ENCODE results near the gene NUMB. TPM values are rescaled to one million over a fixed set of nuclear protein-coding genes. Genes with fewer than 3 reads are reported as not detected.
"Not testable (repeated sequence)": the region's sequence is repeated elsewhere in the genome, so short reads cannot be mapped to it uniquely, and the experiment has no call there.

Gene NUMB
- polyA plus RNA-seq, 5 donors: 70.7 to 110 (median 102) TPM

DNA sequence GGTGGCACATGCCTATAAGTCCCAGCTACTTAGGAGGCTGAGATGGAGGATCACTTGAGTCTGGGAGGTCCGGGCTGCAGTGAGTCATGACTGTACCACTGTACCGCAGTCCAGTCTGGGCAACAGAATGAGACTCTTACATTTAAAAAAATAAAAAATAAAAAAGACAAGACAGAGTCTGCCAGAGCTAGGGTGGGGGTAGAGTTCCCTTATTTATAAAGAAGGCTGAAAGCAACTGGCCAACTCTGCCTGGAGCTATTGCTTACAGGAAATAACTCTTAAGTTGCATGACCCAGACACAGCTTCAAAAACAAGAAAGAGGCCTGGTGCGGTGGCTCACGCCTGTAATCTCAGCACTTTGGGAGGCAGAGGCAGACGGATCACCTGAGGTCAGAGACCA, 31.5 kb downstream of the NUMB start:
- no peak for DNase-seq

DNA sequence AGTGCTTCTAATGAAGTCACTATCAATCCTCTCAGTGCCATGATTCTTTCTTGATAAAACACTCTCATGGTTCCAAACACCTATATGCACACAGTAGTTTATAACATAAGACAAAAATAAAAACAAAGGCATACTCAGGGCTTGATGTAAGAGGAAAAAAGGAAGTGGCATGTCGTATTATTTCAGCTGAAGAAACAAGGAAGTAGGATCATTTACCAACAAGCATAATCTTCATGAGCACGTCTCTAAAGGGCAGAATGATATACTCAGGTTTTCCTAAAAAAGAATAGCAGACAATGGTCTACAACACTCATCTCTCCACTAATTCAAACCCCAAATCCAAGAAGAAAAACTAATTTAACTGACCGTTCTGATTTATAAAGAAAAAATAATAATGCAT, 33.9 kb downstream of the NUMB start:
- DNase-seq: no peak

DNA sequence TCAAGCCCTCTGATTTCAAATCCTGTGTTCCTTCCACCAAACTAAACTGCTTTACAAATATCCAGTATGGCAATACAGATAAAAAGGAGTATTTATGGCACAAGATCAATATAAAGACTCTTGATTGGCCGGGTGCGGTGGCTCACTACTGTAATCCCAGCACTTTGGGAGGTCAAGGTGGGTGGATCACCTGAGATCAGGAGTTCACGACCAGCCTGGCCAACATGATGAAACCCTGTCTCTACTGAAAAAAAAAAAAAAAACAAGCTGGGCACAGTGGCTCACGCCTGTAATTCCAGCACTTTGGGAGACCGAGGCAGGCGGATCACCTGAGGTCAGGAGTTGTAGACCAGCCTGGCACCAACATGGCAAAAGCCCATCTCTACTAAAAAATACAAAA, 35.3 kb downstream of the NUMB start:
- not testable (repeated sequence) for DNase-seq

DNA sequence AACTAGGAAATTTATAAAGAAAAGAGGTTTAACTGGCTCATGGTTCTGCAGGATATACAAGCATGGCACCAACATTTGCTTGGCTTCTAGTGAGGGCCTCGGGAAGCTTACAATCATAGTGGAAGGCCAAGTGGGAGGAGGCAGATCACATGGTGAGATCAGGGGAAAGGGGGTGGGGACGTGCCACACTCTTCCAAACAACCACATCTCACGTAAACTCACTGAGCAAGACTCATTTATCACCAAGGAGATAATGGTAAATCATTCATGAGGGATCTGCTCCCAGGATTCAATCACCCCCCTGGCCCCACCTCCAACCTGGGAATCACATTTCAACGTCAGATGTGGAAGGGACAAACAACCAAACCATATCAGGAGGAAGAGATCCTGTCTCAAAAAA, 35.8 kb downstream of the NUMB start:
- DNase-seq: no peak

DNA sequence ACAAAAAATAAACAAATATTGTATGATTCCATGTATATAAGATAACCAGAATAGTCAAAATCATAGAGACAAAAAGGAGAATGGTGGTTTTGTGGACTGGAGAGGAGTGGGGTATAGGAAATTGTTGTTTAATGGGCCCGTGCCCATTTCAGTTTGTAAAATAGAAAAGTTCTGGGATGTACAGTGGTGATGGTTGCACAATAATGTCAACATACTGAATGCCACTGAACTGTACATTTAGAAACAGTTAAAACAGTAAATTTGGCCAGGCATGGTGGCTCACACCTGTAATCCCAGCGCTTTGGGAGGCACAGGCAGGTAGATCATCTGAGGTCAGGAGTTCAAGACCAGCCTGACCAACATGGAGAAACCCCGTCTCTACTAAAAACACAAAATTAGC, 40.1 kb downstream of the NUMB start:
- DNase-seq: no peak

DNA sequence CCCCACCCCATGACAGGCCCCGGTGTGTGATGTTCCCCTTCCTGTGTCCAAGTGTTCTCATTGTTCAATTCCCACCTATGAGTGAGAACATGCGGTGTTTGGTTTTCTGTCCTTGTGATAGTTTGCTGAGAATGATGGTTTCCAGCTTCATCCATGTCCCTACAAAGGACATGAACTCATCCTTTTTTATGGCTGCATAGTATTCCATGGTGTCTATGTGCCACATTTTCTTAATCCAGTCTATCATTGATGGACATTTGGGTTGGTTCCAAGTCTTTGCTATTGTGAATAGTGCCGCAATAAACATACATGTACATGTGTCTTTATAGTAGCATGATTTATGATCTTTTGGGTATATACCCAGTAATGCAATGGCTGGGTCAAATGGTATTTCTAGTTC, 52.1 kb downstream of the NUMB start:
- not testable (repeated sequence) for DNase-seq

DNA sequence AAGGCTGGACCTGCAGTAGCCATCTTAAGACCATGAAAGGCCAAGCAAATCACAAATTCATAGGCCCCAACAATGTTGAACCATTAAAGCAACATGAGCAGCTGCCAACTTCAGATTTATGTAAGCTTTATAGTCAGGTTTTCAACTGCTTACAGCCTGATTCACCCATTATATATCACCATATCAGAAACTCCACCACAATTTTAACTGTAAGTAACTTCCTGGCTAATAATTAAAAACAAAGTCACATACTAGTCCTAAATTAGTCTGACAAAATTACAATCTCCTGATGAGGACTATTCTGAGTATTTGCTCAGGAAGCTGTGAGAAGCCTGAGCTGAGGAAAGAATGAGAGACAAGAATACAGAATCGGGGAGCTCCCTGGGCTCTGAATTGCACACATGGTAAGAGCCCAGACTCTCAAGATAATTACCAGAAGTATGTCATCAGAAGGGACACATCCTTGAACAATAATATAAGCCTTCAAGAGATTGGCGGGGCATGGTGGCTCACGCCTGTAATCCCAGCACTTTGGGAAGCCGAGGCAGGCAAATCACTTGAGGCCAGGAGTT, 55.1 kb downstream of the NUMB start:
- no peak for DNase-seq

DNA sequence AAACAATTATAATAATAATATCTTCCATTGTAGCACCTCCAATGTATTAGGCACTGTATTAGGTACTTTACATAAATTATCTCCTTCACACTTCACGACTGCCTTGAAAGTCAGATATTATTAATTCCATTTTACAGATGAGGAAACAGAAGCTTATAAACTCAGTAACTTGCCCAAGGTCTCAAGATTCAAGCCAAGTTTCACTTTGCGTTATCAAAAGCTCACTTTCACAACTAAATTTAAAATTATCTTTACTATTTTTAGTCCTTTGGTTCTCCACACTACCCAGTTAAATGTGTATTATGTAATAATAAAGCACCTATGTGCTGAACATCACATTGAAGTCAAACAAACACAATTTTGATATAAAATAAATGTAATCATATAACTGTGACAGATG, 55.8 kb downstream of the NUMB start:
- no peak for DNase-seq

DNA sequence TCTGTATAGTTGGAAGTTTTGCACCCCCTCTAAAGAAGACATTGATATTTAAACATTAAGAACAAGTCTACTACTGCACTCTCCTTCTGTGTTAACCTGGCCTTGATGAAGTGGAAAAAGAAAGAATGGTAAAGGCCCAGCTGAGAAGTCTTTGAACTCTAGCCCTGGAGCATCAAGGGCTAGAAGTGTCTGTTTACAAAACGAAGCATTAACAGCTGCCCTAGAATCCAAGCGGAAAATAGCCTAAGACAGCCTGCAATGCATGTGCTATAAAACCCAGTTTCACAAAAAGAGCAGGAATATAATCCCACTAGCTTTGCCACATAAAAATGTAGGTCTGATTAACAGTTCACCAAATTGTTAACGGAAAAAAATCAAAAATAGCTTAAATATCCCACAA, 60.5 kb downstream of the NUMB start:
- no peak for DNase-seq

DNA sequence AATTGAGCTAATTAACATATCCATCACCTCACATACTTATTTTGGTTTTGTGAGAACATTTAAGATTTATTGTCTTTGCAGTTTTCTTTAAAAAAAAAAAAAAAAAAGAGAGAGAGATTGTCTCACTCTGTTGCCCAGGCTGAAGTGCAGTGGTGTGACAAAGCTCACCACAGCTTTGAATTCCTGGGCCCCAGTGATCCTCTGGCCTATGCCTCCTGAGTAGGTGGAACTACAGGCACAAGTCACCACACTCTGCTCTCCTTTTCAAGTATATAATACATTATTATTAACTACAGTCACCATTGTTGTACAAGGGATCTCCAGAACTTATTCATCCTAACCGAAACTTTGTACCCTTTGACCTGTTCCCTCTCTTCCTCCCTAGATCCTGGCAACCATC, 64.0 kb downstream of the NUMB start:
- DNase-seq: no peak

DNA sequence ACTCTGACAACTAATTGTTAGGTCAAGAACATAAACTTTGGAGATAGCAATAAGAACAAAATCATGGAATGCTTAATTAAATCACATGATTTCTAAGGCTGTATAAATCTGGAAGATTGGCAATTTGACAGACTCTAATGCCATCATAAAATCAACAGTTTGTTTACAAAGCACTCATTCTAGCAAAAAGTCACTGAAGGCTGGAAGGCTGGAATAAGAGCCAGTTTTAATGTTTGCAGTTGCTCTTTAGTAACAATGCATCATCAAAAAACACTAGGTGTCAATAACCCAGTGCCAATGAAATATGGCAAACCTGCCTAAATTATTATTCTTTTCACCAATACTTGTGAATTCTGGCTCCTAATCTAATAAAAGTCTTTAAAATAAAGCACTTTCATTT, 65.0 kb downstream of the NUMB start:
- no peak for DNase-seq

DNA sequence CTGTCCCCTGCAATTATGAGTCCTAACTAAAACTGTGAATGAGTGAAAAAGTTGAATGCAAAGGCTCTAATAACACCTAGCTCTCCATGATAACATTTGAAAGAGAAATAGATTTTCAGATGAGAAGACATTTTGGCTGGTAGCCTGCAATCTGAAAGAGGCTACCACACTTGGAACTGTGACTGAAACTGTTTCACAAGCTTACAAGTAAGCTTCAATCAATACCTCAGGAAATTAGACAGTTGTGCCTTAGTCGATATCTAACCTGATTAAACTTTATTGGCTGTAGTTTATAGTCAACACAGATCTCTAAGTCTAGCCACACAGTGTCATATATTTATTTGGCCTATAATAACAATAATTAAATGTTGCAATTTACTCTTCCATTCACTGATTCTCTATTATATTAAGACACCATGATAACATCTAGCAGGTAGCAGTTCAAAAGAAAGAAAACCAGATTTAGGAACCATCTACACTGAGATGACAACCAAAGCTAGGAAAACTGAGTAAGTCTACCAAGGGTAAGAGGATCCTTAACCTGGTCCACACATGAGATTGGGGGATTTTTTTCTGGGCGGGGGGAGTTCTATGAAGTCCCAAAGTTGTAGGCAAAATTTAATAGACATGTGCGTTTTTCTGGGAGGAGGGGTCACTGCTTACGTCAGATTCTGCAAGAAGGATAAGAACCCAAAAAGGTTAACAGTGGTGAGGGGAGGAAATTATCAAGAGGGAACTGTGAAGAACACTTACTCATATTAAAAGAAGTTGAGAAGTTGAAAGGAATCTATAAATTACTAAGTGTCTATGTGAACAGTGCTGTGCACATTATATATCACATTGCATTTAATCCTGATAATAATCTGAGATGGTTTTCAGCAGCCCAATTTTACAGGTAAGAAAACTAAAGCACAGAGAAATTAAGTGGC, 65.8 kb downstream of the NUMB start:
- DNase-seq: no peak

DNA sequence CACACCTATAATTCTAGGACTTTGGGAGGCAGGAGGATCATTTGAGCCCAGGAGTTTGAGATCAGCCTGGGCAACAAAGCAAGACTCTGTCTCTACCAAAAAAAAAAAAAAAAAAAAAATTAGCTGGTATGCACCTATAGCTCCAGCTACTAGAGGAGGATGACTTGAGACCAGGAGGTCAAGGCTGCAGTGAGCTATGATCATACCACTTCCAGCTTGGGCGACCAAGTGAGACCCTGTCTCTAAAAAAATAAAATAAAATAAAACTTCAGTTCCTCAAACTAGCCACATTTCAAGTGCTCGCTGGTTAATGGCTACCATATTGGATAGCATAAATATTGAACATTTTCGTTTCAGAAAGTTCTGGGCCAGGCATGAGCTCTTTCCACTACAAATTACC, 70.5 kb downstream of the NUMB start:
- not testable (repeated sequence) for DNase-seq

DNA sequence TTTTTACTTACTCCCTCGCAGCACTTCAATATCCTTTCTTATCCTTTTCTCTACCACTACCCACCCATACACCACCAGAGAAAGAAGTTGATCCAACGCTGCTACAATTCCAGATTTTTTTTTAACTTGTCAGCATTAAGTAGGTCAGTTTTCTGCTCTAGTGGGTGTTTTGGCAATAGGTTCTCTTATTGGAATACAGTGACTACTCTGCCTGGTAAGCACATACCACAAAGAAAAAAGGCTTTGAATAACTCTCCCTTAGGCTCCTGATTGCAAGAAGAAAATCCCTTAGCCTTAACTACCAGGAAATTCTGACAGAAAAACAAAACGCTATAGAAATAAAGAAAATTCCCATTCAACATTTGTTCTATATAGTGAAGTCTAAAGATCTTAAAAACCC, 72.0 kb downstream of the NUMB start:
- DNase-seq: no peak

DNA sequence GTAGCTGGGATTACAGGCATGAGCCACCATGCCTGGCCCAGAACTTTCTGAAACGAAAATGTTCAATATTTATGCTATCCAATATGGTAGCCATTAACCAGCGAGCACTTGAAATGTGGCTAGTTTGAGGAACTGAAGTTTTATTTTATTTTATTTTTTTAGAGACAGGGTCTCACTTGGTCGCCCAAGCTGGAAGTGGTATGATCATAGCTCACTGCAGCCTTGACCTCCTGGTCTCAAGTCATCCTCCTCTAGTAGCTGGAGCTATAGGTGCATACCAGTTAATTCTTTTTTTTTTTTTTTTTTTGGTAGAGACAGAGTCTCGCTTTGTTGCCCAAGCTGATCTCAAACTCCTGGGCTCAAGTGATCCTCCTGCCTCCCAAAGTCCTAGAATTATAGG, 73.3 kb downstream of the NUMB start:
- DNase-seq: not testable (repeated sequence)

DNA sequence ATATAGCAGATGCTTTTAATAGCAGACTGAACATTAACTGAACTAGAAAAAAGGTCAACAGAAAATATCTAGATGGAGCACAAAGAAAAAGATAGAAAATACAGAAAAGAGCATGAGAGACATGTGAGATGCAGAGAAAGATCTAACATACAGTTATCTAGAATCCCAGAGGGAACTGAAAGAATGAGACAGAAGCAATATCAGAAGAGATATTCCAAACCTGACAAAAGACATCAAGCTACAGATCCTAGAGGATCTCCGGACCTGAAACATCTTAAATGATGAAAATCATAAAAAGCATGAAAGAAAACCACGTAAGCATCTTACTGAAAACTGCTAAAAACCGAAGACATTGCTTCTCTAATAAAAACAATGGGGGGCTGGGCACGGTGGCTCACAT, 75.0 kb downstream of the NUMB start:
- DNase-seq: no peak

DNA sequence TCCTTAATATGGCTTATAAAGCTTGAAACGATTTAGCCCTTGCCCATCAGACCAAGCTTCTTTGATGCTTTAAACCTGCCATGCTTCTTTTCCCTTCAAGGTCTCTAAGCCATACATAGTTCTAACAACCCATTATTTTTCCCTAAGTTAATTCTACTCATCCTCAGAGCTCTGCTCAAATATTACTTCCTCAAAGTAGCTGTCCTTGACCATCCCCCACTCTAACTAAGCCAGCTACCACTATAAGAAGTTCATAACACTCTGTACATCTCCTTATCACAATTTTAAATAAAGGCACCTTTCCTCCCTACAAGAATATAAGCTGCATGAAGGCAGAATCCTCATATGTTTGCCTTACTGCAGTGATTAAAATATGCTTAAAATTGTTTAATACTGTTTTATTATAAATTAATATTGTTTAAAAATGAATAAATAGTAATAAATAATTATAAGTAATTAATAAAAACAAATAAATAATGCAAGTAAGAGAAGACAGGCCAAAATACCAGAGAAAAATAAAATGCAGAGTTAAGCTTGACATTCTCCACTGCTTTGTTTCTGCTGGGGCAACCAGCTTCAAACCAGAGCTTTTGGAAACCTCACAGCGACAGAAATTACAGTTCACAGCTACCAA, 76.8 kb downstream of the NUMB start:
- no peak for DNase-seq

DNA sequence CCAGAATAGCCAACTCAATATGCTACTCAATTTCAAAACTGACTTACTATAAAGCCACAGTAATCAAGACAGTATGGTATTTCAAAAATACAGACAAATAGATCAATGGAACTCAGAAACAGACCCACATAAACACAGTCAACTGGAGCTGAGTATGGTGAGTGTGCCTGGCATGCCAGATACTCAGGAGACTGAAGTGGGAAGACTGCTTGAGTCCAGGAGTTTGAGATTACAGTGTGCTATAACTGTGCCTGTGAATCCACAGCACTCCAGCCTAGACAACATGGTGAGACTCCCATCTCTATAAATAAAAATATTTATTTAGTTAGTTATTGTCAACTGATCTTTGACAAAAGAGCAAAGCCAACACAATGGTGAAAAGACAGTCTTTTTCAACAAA, 81.8 kb downstream of the NUMB start:
- no peak for DNase-seq

DNA sequence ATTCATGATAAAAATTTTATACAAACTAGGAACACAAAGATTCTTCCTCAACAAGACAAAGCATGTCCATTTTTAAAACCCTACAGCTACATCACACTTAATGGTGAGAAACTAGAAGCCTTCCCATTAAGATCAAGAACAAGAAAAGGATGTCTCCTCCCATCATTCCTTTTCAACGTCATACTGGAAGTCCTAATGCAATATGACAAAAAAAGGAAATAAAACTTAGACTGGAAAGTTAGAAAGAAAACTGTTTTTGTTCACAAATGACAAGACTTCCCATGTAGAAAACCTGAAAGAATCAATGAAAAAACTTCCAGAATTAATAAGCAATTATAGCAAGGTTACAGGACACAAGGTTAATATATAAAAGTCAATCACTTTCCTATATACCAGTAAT, 82.5 kb downstream of the NUMB start:
- no peak for DNase-seq

DNA sequence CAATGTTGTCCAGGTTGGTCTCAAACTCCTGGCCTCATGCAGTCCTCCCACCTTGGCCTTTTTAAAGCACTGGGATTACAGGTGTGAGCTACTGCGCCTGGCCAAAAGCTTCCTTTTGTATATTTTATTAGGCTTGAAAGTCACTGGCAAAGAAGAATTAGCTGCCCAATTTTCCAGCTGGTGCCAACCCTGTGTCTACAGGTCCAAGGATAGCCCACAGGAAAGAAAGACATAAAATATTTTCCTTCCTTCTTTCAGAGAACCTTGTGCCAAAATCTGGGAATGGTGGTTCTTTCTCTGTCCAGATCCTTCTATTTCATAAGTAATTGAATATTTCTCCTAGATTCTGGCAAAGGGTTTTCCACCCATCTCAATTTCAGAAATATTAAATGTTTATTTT, 84.1 kb downstream of the NUMB start:
- no peak for DNase-seq

DNA sequence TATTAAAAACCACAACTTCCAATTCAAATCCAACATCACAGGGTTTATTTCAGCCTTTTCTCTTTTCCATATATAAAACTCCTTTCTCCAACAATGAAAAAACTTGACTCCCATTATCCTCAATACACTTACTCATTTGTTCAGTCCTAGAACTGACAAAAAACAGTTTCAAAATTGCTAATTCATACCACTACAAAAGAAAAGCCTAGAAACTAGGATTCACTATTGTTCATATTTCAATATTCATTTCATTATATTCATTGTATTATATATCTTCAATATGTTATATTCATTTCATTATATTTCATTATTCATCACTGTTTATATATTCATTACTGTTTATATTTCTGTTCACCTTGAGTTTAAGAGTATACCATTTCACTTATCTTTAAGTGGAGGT, 85.8 kb downstream of the NUMB start:
- no peak for DNase-seq

DNA sequence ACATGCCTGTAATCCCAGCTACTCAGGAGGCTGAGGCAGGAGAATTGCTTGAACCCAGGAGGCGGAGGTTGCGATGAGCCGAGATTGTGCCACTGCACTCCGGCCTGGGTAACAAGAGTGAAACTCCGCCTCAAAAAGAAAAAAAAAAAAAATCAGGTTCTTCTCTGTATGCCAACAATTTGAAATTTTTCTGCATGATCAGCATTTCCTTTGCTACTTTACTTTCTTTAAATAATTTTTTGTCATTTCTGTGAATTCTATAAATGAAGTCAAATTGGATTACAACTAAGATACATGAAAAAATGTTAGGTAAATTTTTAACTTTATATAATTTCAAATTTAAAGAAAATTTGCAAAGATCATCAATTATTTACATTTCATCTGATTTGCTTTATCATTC, 87.8 kb downstream of the NUMB start:
- no peak for DNase-seq

DNA sequence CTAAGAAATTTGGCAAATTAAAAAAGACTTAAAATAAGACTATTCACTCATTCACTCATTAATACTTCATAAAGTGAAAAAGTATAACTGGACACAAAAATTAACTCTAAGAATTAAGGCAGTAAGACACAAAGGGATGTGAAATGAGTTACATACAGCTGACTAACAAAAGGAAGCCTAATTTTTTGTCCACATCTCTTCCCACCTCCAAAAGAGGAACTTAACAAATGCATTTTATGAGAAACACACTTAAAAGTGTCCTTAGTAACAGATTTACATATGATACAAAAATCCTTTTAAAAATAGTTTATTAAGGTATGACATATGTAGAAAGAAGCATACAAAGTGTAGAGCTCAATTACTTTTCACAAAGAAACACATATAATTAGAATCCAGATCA, 88.9 kb downstream of the NUMB start:
- DNase-seq: no peak

Data from right lung (tissue), 5 donors.